GM19043 (cell line): Measurements from ENCODE around the gene THRB.
"Not testable (repeated sequence)": the region's sequence is repeated elsewhere in the genome, so short reads cannot be mapped to it uniquely, and the experiment has no call there.

Experiments used
- ATAC-seq: cut with Tn5 transposase; IDR thresholded peaks from one replicate; pipeline ENCODE4 v1.9.1; 2021; ENCODE audit warnings: low read depth; ENCODE audit not compliant: unreplicated experiment

THRB gene

DNA sequence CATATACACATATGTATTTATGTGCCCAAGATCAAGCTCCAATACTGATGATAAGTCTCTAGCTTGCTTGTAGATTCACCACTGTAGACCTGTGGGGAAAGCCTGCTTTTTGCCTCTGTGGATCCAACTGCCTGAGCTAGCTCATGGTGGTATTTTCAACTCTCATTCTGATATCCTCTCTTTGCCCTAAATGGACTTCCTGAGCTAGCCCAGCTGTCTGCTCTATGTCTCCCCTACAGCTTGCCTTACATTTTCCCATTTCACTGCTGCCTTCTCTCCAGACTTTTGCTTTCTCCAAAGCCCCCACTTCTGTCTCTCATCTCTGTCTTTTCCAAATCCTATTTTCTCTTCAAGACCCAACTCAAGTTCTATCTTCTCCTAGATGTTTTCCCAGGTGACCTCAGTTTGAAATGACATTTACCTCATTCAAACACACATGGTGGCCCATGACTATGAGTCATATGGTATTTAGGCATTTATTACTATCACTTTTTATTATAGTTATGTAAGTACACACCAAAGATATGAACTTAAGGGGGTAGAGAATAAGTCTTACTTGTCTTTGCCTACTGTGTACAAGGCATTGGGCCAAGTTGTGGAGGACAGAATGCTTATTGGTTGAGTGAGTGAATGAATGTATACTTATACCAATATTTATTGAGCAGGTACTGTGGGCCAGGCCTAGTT is 357.9 kb downstream of the THRB start:
- no peak for ATAC-seq

DNA sequence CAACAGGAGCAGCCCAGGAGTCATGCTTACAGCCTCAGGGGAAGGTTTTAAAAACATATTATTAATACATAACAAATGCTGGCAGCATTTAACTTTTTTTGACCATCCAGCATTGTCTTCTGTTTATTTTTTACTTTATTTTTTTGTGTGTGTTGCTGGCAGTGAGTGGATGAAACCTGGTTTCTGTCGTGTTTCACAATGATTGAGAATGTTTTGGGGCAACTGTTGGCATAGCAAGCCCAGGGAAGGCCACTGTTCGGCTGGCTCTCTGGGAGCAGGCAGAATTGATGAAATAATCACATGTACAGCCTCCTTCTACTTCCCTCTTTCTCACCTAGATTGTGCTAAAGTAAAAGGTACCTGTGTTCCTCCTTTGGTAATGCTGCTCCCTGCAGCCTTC is 359.4 kb downstream of the THRB start:
- ATAC-seq = no peak

DNA sequence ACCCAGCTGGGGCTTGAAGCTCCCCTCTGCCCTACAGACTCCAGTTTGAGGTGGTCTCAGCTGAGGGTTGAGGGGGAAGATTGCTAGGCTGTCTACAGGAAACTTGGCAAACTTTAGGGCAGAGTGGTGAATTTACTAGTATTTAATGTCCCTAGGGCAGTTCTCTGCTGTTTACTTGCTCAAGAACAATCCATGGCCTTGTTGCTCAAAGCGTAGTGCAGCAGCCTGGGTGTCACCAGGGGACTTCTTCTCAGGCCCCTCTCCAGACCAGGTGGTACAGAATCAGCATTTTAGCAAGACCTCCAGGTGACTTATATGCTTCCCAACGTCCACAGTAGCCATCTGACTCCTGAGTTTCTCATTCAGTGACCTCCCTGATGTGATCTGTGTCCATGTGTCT is 360.7 kb downstream of the THRB start:
- ATAC-seq = no peak

DNA sequence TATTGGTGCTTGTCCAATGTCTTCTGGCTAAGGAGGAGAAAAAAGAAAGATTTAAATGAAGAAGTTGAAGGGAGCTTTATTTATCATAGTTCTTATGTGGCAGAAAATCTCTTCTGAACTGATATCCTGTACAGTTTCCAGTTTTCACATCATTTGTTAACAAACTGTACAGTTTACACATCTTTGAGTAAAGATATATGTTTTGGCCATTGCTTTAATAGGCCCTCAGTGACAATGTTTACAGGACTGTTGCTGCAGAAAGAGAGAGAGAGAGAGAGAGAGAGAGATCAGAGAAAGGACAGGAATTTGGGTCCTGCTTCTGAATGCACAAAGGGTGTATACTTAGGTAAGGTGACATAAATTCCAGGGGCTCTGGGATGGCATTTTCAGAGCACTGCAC is 361.2 kb downstream of the THRB start:
- ATAC-seq = no peak

DNA sequence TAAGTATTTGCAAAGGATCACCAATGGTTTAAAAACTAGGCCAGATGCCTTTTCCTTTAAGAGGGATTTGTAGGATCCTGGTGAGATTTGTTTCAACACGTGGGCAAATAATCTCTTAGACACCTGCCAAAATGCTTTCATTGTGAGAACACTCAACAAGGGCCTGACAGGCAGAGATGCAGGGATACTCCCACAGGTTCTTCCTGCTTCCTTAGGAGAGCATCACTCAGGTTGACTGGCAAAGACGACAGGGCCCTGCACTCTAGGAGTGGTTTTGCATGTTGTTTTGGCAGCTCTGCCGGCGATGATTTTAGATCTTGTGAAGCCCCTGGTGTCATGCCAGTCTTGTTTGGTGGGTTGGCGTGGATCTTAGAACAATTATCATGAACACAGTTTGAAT is 365.1 kb downstream of the THRB start:
- ATAC-seq = no peak

DNA sequence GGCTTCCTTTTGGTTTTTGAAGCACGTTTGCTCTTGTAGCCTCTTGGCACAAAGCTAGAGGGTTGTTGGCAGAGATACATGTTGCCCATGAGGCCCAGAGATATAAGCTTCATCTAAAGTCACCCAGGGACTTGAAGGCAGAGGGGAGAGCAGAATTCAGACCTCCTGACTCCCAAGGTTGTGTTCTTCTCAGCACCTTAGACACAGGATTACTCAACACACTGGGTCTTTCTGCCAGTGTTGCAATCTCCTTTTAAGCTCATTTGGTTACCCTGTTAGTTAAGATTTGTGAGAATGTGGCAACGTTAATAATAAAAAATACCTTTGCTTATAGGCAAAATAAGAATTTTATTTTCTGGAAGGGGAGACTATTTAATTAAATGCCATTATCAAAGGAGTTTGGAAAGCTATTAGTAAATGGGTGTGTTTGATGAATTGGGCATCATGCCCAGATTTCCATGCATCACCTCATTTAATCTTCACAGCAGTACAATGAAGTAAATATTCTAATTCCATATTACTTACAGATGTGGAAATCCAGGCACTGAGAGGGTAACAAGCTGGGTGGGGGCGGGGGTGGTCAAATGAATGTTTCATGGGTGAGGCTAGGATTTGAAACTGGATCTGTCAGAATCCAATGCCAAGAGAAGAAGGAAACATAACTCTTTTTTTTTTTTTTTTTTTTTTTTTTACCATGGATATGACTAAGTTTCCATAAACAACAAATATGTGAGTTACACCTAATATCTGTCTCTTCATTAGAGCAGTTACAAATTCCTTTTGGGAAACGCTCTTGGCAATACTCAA is 366.2 kb downstream of the THRB start:
- no peak for ATAC-seq

DNA sequence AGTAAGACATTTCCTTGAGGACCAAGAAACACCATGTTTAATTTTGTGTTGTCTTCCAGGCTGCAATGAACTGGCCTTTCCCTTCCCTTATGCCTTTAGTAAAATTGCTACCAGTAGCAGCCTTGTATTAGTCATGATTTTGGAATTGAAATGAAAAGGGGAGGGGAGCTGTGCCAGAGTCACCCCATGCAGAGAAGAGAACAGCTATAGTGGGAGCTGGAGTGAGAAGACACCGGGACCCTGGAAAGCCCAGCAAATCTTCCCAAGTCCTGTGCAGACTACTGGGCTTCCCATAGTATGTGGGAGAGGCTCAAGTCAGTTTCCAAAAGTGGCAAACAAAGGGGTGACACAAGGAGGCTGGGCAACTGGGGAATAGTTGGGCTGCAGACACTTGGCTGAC is 371.1 kb downstream of the THRB start:
- no peak for ATAC-seq

DNA sequence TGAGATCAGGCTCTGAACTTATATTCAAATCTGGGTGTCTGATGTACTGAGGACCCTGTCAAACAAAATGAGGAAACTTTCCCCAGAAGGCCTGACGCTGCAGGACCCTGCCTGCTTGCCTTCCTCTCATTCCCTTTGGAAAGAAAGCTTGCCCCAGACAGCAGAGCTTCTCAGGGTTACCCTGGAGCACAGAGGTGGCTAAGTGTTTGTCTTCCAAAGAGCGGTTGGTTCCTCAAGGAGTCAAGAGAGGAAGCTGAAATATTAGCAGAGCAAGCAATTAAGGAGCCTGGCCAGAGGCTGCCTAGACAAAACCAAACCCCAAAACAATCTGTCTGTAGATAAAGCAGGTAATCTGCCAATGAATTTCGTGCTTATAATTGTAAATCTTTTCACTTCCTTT is 374.2 kb downstream of the THRB start:
- ATAC-seq = no peak

DNA sequence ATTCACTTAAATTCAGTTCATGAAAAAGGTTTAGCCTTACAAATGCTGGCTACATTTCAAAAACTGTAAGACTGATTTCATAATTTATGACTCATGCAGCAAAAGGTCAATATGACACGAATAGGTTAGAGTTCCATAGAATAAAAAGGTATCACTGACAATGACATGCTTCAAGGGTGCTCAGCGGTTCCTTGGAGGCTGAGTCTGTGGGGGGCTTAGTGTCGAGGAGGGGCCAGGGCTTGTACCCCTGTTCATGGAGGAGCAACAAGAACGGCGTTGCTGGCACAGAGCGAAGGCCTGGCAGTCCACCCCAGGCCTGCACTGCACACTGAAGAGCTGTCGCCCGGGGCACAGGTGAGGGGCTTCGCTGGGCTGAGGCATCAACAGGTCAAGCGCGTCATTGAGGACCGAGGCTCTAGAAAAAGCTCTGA is 375.3 kb downstream of the THRB start:
- no peak for ATAC-seq

DNA sequence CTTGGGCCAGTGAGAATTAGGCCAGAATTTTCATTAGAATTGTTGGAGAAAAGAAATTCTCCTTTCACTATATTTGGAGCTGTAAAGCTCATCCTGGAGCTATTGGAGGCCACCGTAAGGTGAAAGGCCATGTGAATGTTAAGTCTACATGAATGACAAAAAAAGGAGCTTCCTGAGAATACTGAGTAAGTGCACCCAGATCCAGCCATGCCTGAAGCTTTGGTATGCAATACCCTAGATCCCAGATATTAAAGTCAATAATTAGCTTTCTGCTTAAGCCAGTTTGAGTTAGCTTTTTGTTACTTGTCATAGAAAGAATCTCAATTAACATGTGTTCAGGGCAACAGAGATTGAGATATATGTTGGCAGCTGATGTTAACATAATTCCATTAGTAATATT is 377.1 kb downstream of the THRB start:
- ATAC-seq = no peak

DNA sequence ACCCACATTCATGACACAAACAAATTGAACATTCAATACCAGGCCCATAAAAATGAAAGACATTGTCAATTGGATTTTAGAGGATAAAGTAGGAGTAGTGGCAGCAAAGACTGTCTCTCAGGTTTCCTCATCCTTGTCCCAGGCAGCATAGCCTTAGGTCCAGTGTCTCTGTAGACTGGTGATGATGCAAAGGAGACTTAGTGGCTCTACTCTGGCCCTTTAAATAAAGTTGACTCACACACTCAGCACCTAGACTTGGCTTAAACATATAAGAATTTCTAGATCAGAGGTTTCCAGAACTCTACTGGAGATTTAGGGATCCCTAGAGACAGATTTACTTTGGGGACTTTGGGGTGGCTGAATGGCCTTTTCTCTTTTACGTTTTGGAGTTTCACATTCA is 382.9 kb downstream of the THRB start:
- no peak for ATAC-seq

DNA sequence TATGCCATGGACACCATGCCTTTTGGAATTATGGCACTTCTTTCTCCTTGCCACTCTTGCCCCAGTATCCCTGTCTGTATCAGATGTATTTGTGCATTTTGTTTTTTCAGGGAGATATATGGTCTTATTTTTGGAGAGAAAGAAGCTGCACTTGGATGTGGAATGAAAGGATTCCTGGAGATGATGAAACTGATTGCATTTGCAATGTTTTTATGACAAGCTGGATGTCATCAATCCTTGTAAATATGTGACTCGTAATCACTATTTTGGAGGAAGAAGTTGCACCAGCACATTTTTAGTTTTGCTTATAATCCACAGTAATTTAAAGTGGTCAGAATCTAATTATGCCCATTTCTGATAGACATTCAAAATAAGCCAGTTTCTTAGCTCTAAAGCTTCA is 384.6 kb downstream of the THRB start:
- no peak for ATAC-seq

DNA sequence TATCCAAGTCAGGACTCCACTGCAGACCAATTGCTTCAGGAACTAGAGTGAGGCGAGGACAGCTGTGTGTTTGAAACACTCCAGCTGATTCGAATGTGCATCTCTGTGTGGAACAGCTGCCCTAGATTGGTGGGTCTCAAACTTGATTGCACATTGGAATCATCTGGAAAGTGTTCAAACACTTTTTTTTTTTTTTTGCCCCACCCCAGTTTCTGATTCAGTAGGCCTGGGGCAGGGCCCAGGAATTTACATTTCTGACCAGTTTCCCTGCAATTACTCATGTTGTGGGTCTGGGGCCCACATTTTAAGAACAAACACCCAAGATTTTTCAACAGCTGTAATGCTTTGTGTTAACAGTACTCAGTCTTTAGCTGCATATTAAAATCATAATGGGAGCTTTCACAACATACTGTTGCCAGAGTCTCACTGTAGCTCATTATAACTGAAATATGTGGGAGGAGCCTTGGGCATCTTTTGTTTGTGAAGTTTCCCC is 392.9 kb downstream of the THRB start:
- no peak for ATAC-seq

DNA sequence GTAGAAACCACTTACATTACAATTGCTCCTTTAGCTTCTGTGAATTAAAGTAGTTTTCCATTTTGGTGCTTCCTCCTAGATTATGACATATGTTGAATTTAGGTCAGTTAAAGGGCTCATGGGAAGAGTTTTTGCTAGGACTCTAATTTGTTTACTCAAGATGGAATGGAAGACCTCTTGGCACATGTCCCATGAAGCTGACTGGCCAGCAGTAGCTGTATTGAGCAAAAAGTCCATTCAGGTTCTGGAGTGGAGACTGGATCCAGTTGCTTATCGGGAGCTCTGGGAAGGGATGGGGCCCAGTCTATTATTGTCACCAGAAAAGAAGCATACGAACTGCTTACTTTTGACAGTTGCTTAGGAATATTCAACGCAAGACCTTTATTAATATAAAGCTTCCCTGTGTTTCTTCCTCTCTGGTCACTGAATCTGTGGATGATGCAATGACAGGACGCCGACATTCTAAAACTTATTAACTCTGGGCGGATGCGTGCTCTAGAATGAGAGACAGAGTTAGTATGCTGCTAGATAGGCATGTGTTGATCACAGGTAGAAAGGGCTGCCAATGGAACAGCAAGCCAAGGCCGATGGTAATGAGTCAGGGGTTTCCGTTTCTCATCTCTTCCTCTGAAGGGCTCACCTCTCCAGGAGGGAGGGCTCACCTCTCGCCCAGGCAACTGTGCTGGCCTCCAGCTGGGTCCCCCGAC is 393.8 kb downstream of the THRB start:
- ATAC-seq = no peak

DNA sequence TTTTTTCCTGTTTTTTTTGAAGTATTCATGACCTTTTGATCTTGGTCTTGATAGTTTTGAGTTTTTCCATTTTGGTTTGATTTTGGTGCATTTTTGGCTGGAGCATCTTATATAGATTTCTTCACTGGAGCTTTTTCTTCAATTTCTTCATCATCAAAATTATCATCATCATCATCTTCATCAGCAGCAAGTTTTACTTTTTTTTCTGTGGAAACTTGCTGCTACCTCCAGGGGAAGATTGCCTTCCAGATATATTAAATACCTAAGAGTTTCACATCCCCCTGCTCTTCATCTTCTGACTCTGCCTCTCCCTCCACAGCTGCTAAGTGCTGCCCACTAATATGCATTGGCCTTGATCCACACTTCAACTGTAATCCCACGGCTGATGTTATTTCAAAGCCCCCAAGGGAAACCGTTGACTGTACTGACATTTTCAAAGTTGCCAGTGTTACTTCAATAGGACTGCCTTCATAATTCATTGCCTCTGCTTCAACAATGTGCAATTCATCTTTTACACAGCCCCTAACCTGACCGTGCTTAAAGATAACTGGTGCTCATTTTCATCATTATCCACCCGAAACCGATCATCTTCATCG is 397.9 kb downstream of the THRB start:
- no peak for ATAC-seq

DNA sequence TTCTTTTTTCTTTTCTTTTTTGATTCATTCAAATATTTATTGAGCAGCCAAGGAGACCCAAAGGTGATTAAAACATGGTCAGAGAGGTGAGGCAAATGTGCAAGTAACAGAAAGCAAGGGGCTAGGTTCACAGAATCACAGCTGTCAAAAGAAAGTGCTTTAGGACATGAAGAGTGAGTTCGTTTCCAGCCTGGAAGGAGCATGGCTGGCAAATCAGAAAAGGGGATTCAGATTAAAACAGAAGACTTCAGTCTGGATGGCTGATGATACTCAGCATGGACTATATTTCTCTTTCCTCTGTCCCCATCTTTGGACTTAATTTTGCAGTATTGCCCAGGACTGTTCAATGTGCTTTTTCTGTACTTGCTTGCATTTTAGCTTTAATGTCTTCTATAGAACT is 398.4 kb downstream of the THRB start:
- no peak for ATAC-seq

DNA sequence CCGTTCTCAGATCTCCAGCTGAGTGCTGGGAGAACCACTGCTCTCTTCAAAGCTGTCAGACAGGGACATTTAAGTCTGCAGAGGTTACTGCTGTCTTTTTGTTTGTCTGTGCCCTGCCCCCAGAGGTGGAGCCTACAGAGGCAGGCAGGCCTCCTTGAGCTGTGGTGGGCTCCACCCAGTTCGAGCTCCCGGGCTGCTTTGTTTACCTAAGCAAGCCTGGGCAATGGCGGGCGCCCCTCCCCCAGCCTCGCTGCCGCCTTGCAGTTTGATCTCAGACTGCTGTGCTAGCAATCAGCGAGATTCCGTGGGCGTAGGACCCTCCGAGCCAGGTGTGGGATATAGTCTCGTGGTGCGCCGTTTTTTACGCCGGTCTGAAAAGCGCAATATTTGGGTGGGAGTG is 399.8 kb downstream of the THRB start:
- ATAC-seq = not testable (repeated sequence)

DNA sequence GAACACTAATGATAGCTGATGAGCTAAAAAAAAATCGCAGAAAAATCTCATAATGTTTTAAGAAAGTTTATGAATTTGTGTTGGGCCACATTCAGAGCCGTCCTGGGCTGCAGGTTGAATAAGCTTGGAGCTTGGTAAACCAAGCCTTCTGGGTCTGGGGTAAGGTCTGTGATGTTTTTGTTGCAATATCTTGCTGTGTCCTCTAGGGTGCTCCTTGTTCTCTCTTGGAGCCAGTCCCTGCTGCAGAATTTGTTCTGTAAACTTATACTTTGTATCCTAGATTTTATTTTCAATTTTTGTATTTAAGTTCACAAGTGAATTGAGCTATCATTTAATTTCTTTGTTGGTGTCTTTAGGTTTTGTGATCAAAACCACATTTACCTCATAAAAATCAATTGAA is 405.9 kb downstream of the THRB start:
- peak; percentile 63 for ATAC-seq

DNA sequence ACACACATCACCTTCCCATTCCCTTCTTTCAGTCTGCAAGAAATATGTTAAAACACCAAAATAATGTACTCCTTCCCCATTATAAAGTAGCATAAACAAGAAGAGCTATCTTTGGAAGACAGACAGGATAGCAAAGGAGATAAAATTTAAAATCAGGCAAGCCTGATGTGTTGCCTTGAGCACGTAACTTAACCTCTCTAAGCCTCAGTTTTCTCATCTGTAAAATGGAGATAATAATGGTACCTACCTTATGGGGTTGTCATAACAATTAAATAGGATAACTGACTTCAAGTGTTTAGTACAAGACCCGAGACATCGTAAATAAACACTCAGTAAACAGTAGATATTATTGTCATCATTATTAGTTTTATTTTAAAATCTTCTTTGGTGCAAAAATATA is 407.2 kb downstream of the THRB start:
- ATAC-seq = no peak

DNA sequence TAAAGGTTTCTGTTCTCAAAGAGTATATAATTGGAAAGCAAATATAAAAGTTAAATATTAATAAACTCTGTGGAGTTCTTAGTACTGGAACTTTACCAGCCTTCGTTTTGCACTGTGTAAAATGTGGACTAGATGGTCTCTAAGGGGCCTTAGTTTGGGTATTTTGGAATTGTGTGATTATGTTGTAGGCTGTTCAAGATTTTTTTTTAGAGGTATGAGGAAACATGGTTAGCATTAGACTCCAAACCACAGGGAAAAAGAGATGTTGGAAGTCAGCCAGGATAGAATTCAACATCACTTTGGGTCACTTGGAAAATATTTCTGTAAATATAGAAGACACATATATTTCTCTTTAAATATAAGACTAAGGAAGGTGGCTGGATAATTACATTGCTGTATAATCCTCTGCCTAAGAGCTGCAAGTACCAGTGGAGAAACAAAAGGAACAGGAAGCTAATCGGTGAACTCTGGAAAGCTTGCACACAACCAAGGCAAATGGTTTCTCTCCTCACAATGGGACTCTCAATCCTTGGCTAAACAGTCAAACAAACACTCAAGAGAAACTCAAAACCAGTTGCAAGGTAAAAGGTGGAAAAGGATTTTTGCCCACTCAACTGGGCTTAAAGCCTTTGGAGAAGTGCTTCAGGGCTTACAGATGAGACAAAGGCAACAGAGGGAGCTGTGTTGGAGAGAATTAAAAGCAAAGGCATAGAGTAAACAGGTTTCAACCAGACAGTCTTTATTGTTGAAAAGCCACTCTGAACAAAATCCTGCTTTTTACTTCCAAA is 407.8 kb downstream of the THRB start:
- ATAC-seq = no peak
